Measurements from ENCODE around the gene VPS50. TPM values are rescaled to one million over a fixed set of nuclear protein-coding genes. Genes with fewer than 3 reads are reported as not detected.
"Not testable (repeated sequence)": the region's sequence is repeated elsewhere in the genome, so short reads cannot be mapped to it uniquely, and the experiment has no call there.

The VPS50 gene
- total RNA-seq, 1 donor from 2014 or later, result 26.1 TPM

GRCh38 chr7:93361853-93362252 lies 129.7 kb downstream of the VPS50 start:
- no peak for DNase-seq (ENCODE audit: low read depth)
- TF ChIP-seq CTCF (IDR thresholded peaks at IDR 0.05; ENCODE audit: insufficient read depth, low read length, severe bottlenecking), result no peak
- H3K36me3 ChIP-seq (ENCODE audit: control insufficient read depth, insufficient read depth, low read length), result no peaks in the 10 kb centered on the region
- H3K27me3 ChIP-seq (ENCODE audit: control insufficient read depth, insufficient read depth, low read length), result no peaks in the 10 kb centered on the region
- FAIRE-seq, result peak; percentile 73
- H3K4me3 ChIP-seq (ENCODE audit: low read depth, low read length), result no peak overlapping the region

- Histone ChIP-seq H3K36me3 (ENCODE audit: control insufficient read depth, insufficient read depth, low read length) (no peaks in the 10 kb centered on the region), H3K27me3 (ENCODE audit: control insufficient read depth, insufficient read depth, low read length) (no peaks in the 10 kb centered on the region), H3K4me3 (ENCODE audit: low read depth, low read length) (no peak overlapping the region)
- DNase-seq (ENCODE audit: low read depth) (no peak), FAIRE-seq (no peak)
- TF ChIP-seq CTCF (IDR thresholded peaks at IDR 0.05; ENCODE audit: insufficient read depth, low read length, severe bottlenecking), result no peak
These were observed 132.6 kb downstream of the VPS50 start for GRCh38 chr7:93364806-93365205.

- FAIRE-seq, result no peak
- no peak for TF ChIP-seq CTCF (IDR thresholded peaks at IDR 0.05; ENCODE audit: insufficient read depth, low read length, severe bottlenecking)
These were observed 133.2 kb downstream of the VPS50 start for GRCh38 chr7:93365341-93365740.

GRCh38 chr7:93366816-93367215 lies 134.7 kb downstream of the VPS50 start:
- no peak for FAIRE-seq
- no peak for TF ChIP-seq CTCF (IDR thresholded peaks at IDR 0.05; ENCODE audit: insufficient read depth, low read length, severe bottlenecking)

More at GRCh38 chr7:93365341-93365740, 133.2 kb downstream of the VPS50 start:
- Histone ChIP-seq H3K4me3 (ENCODE audit: low read depth, low read length) (no peak overlapping the region), H3K27me3 (ENCODE audit: control insufficient read depth, insufficient read depth, low read length) (no peaks in the 10 kb centered on the region), H3K36me3 (ENCODE audit: control insufficient read depth, insufficient read depth, low read length) (no peaks in the 10 kb centered on the region)
- no peak for DNase-seq (ENCODE audit: low read depth)

GRCh38 chr7:93367254-93367653 lies 135.1 kb downstream of the VPS50 start:
- no peak for TF ChIP-seq CTCF (IDR thresholded peaks at IDR 0.05; ENCODE audit: insufficient read depth, low read length, severe bottlenecking)
- Histone ChIP-seq H3K36me3 (ENCODE audit: control insufficient read depth, insufficient read depth, low read length) (no peaks in the 10 kb centered on the region), H3K4me3 (ENCODE audit: low read depth, low read length) (no peak overlapping the region), H3K27me3 (ENCODE audit: control insufficient read depth, insufficient read depth, low read length) (no peaks in the 10 kb centered on the region)
- FAIRE-seq (no peak), DNase-seq (ENCODE audit: low read depth) (no peak)

More at GRCh38 chr7:93366816-93367215, 134.7 kb downstream of the VPS50 start:
- no peak overlapping the region for H3K4me3 ChIP-seq (ENCODE audit: low read depth, low read length)
- H3K36me3 ChIP-seq (ENCODE audit: control insufficient read depth, insufficient read depth, low read length), result no peaks in the 10 kb centered on the region
- no peaks in the 10 kb centered on the region for H3K27me3 ChIP-seq (ENCODE audit: control insufficient read depth, insufficient read depth, low read length)
- no peak for DNase-seq (ENCODE audit: low read depth)

GRCh38 chr7:93370937-93371336 lies 138.8 kb downstream of the VPS50 start:
- not testable (repeated sequence) for H3K27me3 ChIP-seq (ENCODE audit: control insufficient read depth, insufficient read depth, low read length); DNase-seq (ENCODE audit: low read depth); H3K36me3 ChIP-seq (ENCODE audit: control insufficient read depth, insufficient read depth, low read length); H3K4me3 ChIP-seq (ENCODE audit: low read depth, low read length); FAIRE-seq
